Peyer's patch (tissue), 4 donors: Measurements from ENCODE around the gene SMARCA2.

Source experiments
- POLR2A ChIP-seq, 2 donors: fragments of 450-650 bp; IDR thresholded peaks; one replicate each; pipeline ENCODE4 v1.5.1; 2017; ENCODE audit warnings: antibody characterized with exemption in 2 of 2, mild to moderate bottlenecking in 2 of 2, moderate library complexity in 2 of 2
- TF ChIP-seq, protein P1 (sequence below), 6 experiments: fragments of 450-650 bp in 4 of 6; fragments of 200-600 bp in 2 of 6; sonication (generic) in 1 of 6; IDR thresholded peaks; one replicate each; pipeline ENCODE4 v1.5.1; 2017 to 2019; ENCODE audit warnings: antibody characterized with exemption in 6 of 6, mild to moderate bottlenecking in 3 of 6, moderate library complexity in 1 of 6

DNA sequence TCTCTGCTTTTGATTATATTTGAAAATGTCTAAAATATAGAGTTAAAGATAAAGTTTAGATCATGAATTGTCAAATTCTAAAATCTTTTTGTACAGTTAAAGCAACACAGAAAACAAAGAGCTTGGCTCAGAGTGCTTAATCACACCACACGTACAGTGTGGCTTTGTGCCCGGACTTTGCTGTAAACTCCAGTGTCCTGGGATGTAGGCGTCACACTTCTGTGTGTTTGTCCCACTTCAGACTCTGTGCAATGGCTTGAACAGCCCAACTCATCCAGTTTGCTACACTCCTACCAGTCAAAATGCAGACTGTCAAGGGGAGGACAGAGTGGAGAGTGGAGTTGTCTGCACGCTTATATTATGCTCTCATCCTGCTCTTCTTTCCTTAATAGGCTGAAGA lies 45.3 kb downstream of the SMARCA2 start:
- TF ChIP-seq, protein P1, sequence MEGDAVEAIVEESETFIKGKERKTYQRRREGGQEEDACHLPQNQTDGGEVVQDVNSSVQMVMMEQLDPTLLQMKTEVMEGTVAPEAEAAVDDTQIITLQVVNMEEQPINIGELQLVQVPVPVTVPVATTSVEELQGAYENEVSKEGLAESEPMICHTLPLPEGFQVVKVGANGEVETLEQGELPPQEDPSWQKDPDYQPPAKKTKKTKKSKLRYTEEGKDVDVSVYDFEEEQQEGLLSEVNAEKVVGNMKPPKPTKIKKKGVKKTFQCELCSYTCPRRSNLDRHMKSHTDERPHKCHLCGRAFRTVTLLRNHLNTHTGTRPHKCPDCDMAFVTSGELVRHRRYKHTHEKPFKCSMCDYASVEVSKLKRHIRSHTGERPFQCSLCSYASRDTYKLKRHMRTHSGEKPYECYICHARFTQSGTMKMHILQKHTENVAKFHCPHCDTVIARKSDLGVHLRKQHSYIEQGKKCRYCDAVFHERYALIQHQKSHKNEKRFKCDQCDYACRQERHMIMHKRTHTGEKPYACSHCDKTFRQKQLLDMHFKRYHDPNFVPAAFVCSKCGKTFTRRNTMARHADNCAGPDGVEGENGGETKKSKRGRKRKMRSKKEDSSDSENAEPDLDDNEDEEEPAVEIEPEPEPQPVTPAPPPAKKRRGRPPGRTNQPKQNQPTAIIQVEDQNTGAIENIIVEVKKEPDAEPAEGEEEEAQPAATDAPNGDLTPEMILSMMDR (IDR thresholded peaks at IDR 0.05), result no peak
- TF ChIP-seq POLR2A (IDR thresholded peaks at IDR 0.05), result no peak
